Lower leg skin (tissue), 4 donors: ENCODE measurements around the gene ZWINT. TPM values are rescaled to one million over a fixed set of nuclear protein-coding genes. Genes with fewer than 3 reads are reported as not detected.

Experiments
- DNase-seq, 2 donors: peaks; one replicate each; pipeline ENCODE4 v3.0.0-alpha.2; 2019; ENCODE audit warnings: low spot score in 2 of 2
- H3K4me3 ChIP-seq: fragments of 200-600 bp; sonication (generic); 2 replicates; pipeline ENCODE4 v1.5.1; 2017; ENCODE audit warnings: mild to moderate bottlenecking, low read depth; ENCODE audit not compliant: poor library complexity, severe bottlenecking
- CTCF ChIP-seq, 3 donors: fragments of 450-650 bp; IDR thresholded peaks; one replicate each; pipeline ENCODE4 v1.5.1; 2016; ENCODE audit warnings: antibody characterized with exemption in 3 of 3, mild to moderate bottlenecking in 3 of 3, moderate library complexity in 2 of 3
- POLR2A ChIP-seq, 2 donors: fragments of 450-650 bp; IDR thresholded peaks; one replicate each; pipeline ENCODE4 v1.6.1; 2016 to 2017; ENCODE audit warnings: antibody characterized with exemption in 2 of 2, mild to moderate bottlenecking in 1 of 2, moderate library complexity in 1 of 2
- WGBS, 2 donors: methylation state at CpG; one replicate each; pipeline ENCODE4 v1.1.5; 2018; 5-methylcytosine and 5-hydroxymethylcytosine counted together
- intact Hi-C: fragments of 100-400 bp; cut with DNase I; formaldehyde crosslinking; loops from one replicate; pipeline ENCODE4 v1.15.0; 2023; ENCODE audit warnings: low total_unique reads
- total RNA-seq, 4 donors: library from RNA; depleted of rRNA; stranded (reverse); fragments of >200 nt; gene quantifications; one replicate each; pipeline ENCODE4 v1.1.0, GENCODE V29; 2016

ZWINT gene
- total RNA-seq, 4 donors from 2014 or later = 2.4 to 5.9 (median 5.5) TPM

GRCh38 chr10:56357018-56357417, 4.0 kb downstream of the ZWINT start:
- intact Hi-C loops = no loop called here
- no peak for TF ChIP-seq POLR2A (IDR thresholded peaks at IDR 0.05)
- TF ChIP-seq CTCF (IDR thresholded peaks at IDR 0.05) = no peak
- no peak for DNase-seq
- no peak overlapping the region for H3K4me3 ChIP-seq

- no peak overlapping the region for H3K4me3 ChIP-seq
- 94 to 95% methylated on average over 20 of the region's 20 CpGs for WGBS, 2 donors
- intact Hi-C loops = no loop called here
- DNase-seq = no peak
- no peak for TF ChIP-seq CTCF (IDR thresholded peaks at IDR 0.05)
- TF ChIP-seq POLR2A (IDR thresholded peaks at IDR 0.05) = no peak
These were observed 9.0 kb downstream of the ZWINT start for GRCh38 chr10:56351909-56352630.

GRCh38 chr10:56349611-56350010, 11.4 kb downstream of the ZWINT start:
- DNase-seq = no peak
- intact Hi-C loops = no loop called here
- H3K4me3 ChIP-seq = no peak overlapping the region
- no peak for TF ChIP-seq CTCF (IDR thresholded peaks at IDR 0.05)
- TF ChIP-seq POLR2A (IDR thresholded peaks at IDR 0.05) = no peak
- 84 to 87% methylated on average over 1 of the region's 1 CpG for WGBS, 2 donors

GRCh38 chr10:56348101-56348500, 13.0 kb downstream of the ZWINT start:
- intact Hi-C loops = no loop called here
- no peak for TF ChIP-seq POLR2A (IDR thresholded peaks at IDR 0.05)
- TF ChIP-seq CTCF (IDR thresholded peaks at IDR 0.05) = no peak

GRCh38 chr10:56346845-56347415, 14.1 kb downstream of the ZWINT start:
- no peak for TF ChIP-seq POLR2A (IDR thresholded peaks at IDR 0.05)
- no peak for TF ChIP-seq CTCF (IDR thresholded peaks at IDR 0.05)
- no peak for DNase-seq
- H3K4me3 ChIP-seq = no peak overlapping the region
- intact Hi-C loops = no loop called here

More at GRCh38 chr10:56348101-56348500, 13.0 kb downstream of the ZWINT start:
- no peak for DNase-seq
- H3K4me3 ChIP-seq = no peak overlapping the region
- 81 to 89% methylated on average over 3 of the region's 3 CpGs for WGBS, 2 donors

GRCh38 chr10:56341612-56342011, 19.4 kb downstream of the ZWINT start:
- no peak for TF ChIP-seq POLR2A (IDR thresholded peaks at IDR 0.05)
- no peak for TF ChIP-seq CTCF (IDR thresholded peaks at IDR 0.05)
- 91% methylated on average over 1 of the region's 1 CpG for WGBS, 2 donors
- intact Hi-C loops = no loop called here
- no peak for DNase-seq
- H3K4me3 ChIP-seq = no peak overlapping the region
